NCI-H2227 (cell line): ENCODE measurements around the gene PGD.

Experiments used
- DNase-seq: peaks from one replicate; lab custom pipeline; 2025; ENCODE audit not compliant: unreplicated experiment; lab: John Stamatoyannopoulos, UW

The PGD gene

DNA sequence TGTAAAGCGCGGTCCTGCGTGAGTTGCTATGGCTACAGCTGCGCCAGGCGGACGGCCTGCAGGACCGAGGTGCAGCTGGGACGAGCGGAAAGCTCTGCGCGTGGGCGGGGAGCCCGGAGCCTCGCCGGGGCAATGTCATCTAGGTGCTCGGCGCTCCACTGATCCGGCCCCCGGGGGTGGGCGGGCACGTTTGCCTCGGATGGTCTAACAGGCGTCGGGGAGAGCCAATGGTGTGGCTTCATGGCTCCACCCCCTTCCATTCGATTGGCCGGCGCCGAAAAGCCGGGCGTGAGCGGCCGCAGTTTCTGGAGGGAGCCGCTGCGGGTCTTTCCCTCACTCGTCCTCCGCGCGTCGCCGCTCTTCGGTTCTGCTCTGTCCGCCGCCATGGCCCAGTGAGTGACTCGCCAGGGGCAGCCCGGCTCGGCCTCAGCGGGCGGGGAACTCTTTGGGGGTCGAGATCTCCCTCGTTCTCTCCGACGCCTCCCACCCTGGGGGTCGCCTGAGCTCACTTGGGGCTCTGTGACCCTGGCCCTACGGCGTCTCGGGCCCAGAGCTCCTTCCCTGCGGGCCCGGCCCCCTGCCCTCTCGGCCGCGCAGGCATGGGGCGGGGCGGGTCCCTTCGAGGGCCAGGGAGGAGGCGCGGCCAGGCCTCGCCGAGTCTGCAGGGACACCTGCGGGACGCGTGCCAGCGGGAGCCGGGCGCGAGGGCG, at the start of gene PGD:
Gene PGD, plus strand, starts transcription at position 331 of the 710 bp plus-strand sequence. Its CDS starts 54 bp downstream, at position 385.
- peak; percentile 99 for DNase-seq

DNA sequence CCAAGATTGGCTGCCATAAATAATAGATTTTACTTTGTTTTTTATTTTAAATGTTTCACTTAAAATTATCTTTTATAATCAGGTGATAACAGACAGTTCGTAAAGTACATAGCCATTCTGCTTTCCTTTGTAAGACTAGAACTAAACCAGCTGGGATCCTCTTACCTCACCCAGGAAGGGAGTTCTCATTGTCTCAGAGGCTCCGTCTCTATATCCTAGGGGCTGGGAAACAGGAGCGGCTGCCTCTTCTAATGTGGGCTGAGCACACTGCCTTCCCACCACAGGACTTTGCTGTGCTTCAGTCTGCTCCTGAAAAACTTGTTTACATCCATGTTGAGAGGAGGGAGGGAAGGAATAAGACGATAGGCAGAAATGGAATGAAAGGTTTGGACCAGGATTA, 45.6 kb upstream of the PGD start:
- no peak for DNase-seq

GRCh38 chr1:10353693-10354092, 45.2 kb upstream of the PGD start:
- DNase-seq: no peak

DNA sequence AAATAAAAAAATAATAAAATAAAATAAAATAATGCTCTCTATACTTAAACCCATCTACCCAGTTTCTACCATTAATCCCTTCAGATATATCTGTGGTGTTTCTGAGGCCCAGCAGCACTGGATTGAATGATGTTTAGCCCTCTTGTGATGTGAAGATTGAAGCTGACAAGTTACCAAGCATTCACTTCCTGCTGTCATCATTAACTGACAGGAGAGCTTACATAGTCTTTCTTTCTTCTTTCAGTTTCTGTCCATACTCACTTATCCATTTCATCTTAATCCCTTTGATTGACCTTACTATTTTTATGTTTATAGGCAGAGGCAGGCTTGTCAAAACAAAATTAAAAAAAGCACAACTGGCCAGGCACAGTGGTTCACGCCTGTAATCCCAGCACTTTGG, 38.8 kb upstream of the PGD start:
- no peak for DNase-seq

DNA sequence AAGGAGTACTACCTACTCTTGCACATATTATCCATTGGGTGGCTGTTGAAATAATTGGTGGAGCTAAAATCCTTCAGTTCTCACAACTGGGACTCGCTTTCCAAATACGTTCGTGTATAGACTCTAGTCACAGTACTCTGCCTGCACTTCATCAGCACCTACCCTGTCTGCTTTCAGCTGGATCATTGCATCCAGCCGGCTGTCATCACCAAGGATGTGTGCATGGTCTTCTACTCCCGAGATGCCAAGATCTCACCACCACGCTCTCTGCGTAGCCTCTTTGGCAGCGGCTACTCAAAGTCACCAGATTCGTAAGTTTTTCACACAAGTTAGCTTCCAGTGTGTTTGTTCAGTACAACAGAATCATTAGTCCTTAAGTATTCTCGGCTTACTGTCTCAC, 37.3 kb upstream of the PGD start:
- no peak for DNase-seq

- no peak for DNase-seq
Observed at GRCh38 chr1:10368194-10368593, 30.7 kb upstream of the PGD start.

- DNase-seq: no peak
Observed at GRCh38 chr1:10374442-10374860, 24.4 kb upstream of the PGD start.

- DNase-seq: peak; percentile 76
Observed at GRCh38 chr1:10377365-10378029, 21.4 kb upstream of the PGD start.

GRCh38 chr1:10378081-10378841, 20.6 kb upstream of the PGD start:
- DNase-seq: no peak

GRCh38 chr1:10379101-10379620, 19.7 kb upstream of the PGD start:
- no peak for DNase-seq

DNA sequence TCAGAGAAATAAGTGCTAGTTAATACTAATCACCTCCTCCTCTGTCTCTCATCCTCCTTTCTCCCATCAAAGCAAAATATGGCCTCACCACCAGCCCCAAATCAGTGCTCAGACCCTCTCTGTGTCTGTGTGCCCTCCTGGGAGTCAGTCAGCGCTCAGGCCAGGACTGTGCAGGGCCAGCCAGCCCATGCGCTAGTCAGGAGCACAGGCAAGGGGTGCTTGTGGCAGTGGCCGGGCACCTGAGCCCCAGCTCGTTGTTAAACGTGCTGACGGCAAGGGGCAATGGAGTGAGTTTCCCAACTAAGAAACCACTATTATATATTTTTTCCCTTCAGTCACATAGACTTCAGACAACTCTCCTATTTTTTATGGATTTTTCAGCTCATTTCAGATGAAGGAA, 19.2 kb upstream of the PGD start:
- DNase-seq: no peak

DNA sequence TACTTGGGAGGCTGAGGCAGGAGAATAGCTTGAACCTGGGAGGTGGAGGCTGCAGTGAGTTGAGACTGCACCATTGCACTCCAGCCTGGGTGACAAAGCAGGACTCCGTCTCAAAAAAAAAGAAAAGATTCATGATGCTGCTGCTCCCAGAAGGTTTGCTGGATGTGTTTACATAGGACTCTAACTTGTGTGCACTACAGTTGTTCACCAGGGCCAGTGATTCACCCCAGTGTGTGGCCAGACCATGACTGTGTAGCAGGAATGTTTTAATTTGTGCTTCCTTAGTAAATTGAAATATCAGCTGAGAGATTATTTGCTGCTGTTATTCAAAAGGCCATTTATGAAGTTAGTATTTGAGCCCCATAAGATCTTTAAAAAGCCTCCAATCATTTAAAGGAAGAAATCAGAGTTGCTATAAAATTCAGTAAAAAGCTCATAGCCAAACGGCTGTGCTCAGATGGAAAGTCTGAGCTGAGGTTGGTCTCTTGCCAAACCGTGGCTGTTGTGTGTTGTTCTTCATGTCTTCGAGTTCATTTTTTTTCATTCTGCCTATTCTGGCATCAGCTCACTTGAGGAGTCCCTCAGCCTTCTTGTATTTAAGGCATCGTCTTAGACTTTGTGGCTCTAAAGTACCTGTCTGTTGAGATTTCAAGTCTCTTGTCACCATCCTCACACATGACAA, 18.1 kb upstream of the PGD start:
- no peak for DNase-seq

DNA sequence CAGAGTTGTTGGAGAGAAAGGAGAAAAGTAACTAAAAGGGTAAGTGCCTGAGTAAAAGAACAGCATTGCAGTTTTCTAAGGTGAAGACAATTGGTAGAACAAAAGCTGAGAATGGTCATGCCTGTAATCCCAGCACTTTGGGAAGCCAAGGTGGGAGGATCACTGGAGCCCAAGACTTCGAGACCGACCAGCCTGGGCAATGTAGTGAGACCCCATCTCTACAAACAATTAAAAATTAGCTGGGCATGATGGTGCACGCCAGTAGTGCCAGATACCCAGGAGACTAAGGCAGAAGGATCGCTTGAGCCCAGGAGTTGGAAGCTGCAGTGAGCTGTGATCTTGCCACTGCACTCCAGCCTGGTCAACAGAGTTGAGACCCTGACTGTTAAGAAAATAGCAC, 15.2 kb upstream of the PGD start:
- DNase-seq: no peak

- DNase-seq: no peak
Observed at GRCh38 chr1:10384219-10384618, 14.6 kb upstream of the PGD start.

- DNase-seq: no peak
Observed at GRCh38 chr1:10386761-10387676, 11.8 kb upstream of the PGD start.

DNA sequence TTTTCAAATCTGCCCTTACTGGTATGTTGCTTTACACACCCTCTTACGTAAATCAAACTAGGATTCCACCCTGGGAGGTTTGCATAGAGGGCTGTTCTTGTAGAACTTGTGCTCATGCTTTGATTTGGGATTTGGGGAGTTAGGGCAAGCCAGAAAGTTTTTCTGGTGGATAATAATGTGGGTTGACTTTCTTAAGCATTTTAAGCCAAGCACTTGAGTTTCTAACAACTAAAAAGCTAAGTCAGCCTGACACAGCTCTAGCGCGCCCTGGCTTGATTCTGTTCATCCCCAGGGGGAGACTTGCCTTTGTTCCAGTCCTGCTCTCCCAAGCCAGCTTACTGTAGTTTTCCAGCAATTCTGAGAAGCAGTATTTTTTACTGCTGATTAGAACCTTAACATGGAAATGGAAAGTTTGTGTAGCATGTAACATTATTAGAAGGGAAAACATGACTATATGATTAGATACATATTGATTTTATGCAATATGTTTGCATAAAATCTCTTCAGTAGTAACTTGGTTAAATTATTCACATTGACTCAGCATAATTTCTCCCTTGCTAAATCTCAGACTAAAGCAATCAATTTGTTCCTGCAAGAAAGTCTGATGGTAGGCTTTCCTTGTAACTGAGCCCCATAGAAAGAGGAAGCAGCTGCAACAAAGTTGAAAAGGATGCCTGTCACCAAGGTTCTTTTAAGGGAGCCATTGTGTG, 11.0 kb upstream of the PGD start:
- DNase-seq: no peak

DNA sequence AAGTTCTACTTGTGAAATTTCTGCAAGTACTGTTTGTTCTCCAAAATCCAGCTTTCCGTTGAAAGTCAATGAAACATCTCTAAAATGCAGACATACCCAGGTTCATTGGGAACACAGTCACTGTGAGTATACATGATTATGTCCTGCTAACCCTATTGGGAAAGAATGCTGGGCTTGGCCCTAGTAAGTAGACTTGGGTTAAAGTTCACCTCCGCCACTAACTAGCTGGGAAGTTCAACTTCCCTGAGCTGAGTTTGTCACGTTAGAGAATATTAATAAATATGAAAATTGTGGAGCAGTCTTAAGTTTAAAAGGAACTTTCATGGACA, 10.5 kb upstream of the PGD start:
- DNase-seq: no peak

GRCh38 chr1:10389271-10389973, 9.4 kb upstream of the PGD start:
- no peak for DNase-seq

- DNase-seq: no peak
Observed at GRCh38 chr1:10396870-10397269, 2.0 kb upstream of the PGD start.
